ENCODE data around the gene PEAK1.

PEAK1 gene

DNA sequence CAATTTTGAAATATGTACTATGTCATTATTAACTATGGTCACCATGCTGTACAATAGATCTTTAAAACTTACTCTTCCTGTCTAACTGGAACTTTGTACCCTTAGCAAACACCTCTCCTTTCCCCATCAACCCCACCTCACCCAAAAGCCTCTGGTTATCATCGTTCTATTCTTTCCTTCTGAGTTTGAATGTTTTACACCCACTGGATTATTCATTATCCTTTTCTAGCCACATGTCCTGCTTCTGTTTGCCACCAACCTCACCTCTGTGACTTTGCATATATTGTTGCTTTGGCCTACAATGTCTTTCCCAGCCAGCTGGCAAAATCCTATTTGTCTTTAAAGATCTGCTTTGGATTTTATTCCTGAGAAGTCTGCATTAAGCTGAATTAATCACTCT lies 246.4 kb downstream of the PEAK1 start:
- no peak overlapping the region for H3K27ac ChIP-seq
- peaks cover 0 to 10% (median under 1%) of the 10 kb centered on the region in 3 donors for H3K36me3 ChIP-seq
- no peak overlapping the region for H3K4me3 ChIP-seq
- intact Hi-C loops (cut with DNase I; ENCODE audit: low total_unique reads): no loop called here
- H3K27me3 ChIP-seq: no peaks in the 10 kb centered on the region
- no peak for DNase-seq
- H3K4me1 ChIP-seq: no peaks in the 10 kb centered on the region
- TF ChIP-seq, protein P1, sequence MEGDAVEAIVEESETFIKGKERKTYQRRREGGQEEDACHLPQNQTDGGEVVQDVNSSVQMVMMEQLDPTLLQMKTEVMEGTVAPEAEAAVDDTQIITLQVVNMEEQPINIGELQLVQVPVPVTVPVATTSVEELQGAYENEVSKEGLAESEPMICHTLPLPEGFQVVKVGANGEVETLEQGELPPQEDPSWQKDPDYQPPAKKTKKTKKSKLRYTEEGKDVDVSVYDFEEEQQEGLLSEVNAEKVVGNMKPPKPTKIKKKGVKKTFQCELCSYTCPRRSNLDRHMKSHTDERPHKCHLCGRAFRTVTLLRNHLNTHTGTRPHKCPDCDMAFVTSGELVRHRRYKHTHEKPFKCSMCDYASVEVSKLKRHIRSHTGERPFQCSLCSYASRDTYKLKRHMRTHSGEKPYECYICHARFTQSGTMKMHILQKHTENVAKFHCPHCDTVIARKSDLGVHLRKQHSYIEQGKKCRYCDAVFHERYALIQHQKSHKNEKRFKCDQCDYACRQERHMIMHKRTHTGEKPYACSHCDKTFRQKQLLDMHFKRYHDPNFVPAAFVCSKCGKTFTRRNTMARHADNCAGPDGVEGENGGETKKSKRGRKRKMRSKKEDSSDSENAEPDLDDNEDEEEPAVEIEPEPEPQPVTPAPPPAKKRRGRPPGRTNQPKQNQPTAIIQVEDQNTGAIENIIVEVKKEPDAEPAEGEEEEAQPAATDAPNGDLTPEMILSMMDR (IDR thresholded peaks at IDR 0.05): no peak
- H3K9me3 ChIP-seq: no peaks in the 10 kb centered on the region

- intact Hi-C loops (cut with DNase I; ENCODE audit: low total_unique reads): no loop called here
- no peak overlapping the region for H3K27ac ChIP-seq
- TF ChIP-seq, protein P1 (IDR thresholded peaks at IDR 0.05): no peak
- H3K36me3 ChIP-seq: no peaks in the 10 kb centered on the region
- H3K4me3 ChIP-seq: no peak overlapping the region
- H3K27me3 ChIP-seq: no peaks in the 10 kb centered on the region
- H3K9me3 ChIP-seq: no peaks in the 10 kb centered on the region
- no peak for DNase-seq
- H3K4me1 ChIP-seq: no peaks in the 10 kb centered on the region
These were observed 248.5 kb downstream of the PEAK1 start for GRCh38 chr15:77171221-77171967.

DNA sequence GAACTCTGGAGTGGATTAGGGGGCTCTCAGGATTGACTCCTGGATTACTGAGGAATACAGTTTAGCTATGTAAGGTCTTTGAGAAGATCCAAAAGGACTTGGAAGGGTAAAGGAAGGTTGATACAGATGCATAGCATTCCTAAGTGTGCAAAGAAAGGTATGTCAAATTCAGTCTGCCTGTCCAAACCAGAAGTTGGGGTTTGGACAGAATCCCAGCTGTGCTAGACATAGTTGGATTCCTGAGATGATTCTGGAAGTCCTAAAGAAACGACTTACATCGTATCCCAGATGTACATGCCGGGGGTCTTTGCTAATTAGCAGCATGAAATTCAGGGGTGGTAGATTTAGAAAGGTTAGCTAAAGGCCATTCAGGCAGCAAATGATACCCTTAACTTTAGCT lies 251.3 kb downstream of the PEAK1 start:
- H3K9me3 ChIP-seq: no peaks in the 10 kb centered on the region
- H3K27me3 ChIP-seq: no peaks in the 10 kb centered on the region
- no peak overlapping the region for H3K4me3 ChIP-seq
- no peak overlapping the region for H3K27ac ChIP-seq
- intact Hi-C loops (cut with DNase I; ENCODE audit: low total_unique reads): no loop called here
- H3K4me1 ChIP-seq: no peaks in the 10 kb centered on the region
- no peak for DNase-seq
- H3K36me3 ChIP-seq: no peaks in the 10 kb centered on the region
- TF ChIP-seq, protein P1 (IDR thresholded peaks at IDR 0.05): no peak

DNA sequence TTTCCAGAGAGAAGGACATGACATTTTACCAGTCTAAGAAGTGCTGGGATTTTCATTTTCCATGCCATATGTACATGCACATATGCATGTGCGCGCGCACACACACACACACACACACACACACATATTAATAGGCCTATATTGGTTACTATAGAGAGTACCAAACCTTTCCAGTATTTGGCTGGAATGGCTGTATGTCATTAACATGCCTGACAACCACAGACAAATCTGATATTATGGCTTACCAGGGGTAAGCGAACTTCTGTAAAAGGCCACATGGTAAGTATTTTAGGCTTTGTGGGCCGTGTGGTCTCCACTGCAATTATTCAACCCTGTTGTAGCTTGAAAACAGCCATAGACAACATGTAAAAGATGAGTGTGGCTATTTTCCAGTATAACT lies 251.8 kb downstream of the PEAK1 start:
- Histone ChIP-seq H3K9me3 (no peaks in the 10 kb centered on the region), H3K4me1 (no peaks in the 10 kb centered on the region), H3K4me3 (no peak overlapping the region), H3K27ac (no peak overlapping the region), H3K36me3 (no peaks in the 10 kb centered on the region), H3K27me3 (no peaks in the 10 kb centered on the region)
- TF ChIP-seq, protein P1 (IDR thresholded peaks at IDR 0.05): no peak
- intact Hi-C loops (cut with DNase I; ENCODE audit: low total_unique reads): no loop called here
- no peak for DNase-seq

- no peaks in the 10 kb centered on the region for H3K4me1 ChIP-seq
- H3K27ac ChIP-seq: no peak overlapping the region
- TF ChIP-seq, protein P1 (IDR thresholded peaks at IDR 0.05): no peak
- intact Hi-C loops (cut with DNase I; ENCODE audit: low total_unique reads): no loop called here
- H3K4me3 ChIP-seq: no peak overlapping the region
- no peaks in the 10 kb centered on the region for H3K27me3 ChIP-seq
- H3K9me3 ChIP-seq: no peaks in the 10 kb centered on the region
- no peak for DNase-seq
- no peaks in the 10 kb centered on the region for H3K36me3 ChIP-seq
These were observed 252.5 kb downstream of the PEAK1 start for GRCh38 chr15:77167406-77167805.

All from tibial artery (tissue), 4 donors.